GM23248 (cell line): ENCODE data around the gene PC. TPM values are rescaled to one million over a fixed set of nuclear protein-coding genes. Genes with fewer than 3 reads are reported as not detected.

Experiments
- DNase-seq: peaks from one replicate; pipeline ENCODE4 v3.0.0-alpha.2; 2015
- H2AFZ ChIP-seq: fragments of 200-600 bp; sonication (generic); 2 replicates; pipeline ENCODE4 v1.6.1; 2016; ENCODE audit warnings: antibody characterized with exemption
- H3F3A ChIP-seq: fragments of 200-600 bp; sonication (generic); 2 replicates; pipeline ENCODE4 v1.6.1; 2016; ENCODE audit warnings: mild to moderate bottlenecking, antibody characterized with exemption, mixed run types; ENCODE audit not compliant: insufficient read depth
- H3K27ac ChIP-seq: fragments of 200-600 bp; sonication (generic); 2 replicates; pipeline ENCODE4 v1.5.1; 2016; ENCODE audit warnings: mild to moderate bottlenecking
- H3K27me3 ChIP-seq: fragments of 200-600 bp; sonication (generic); replicated peaks from 2 replicates; pipeline ENCODE4 v1.6.1; 2016; ENCODE audit warnings: mild to moderate bottlenecking; ENCODE audit not compliant: insufficient read depth
- H3K36me3 ChIP-seq: fragments of 200-600 bp; sonication (generic); 2 replicates; pipeline ENCODE4 v1.6.1; 2016; ENCODE audit warnings: low read depth, mild to moderate bottlenecking
- H3K4me1 ChIP-seq: fragments of 200-600 bp; sonication (generic); 2 replicates; pipeline ENCODE4 v1.6.1; 2016; ENCODE audit warnings: mild to moderate bottlenecking; ENCODE audit not compliant: insufficient read depth
- H3K4me2 ChIP-seq: fragments of 200-600 bp; sonication (generic); one replicate; pipeline ENCODE4 v1.6.1; 2016; ENCODE audit warnings: mild to moderate bottlenecking; ENCODE audit not compliant: unreplicated experiment
- H3K4me3 ChIP-seq: fragments of 200-600 bp; sonication (generic); 2 replicates; pipeline ENCODE4 v1.5.1; 2016; ENCODE audit warnings: mild to moderate bottlenecking
- H3K79me2 ChIP-seq: fragments of 200-600 bp; sonication (generic); 2 replicates; pipeline ENCODE4 v1.6.1; 2016; ENCODE audit warnings: mild to moderate bottlenecking; ENCODE audit not compliant: insufficient read depth
- H3K9ac ChIP-seq: fragments of 200-600 bp; sonication (generic); 2 replicates; pipeline ENCODE4 v1.6.1; 2016; ENCODE audit warnings: mild to moderate bottlenecking
- H3K9me2 ChIP-seq: fragments of 200-600 bp; sonication (generic); 2 replicates; pipeline ENCODE4 v1.6.1; 2016; ENCODE audit warnings: mixed run types, mild to moderate bottlenecking, moderate library complexity; ENCODE audit not compliant: insufficient read depth
- H3K9me3 ChIP-seq: fragments of 200-600 bp; sonication (generic); one replicate; pipeline ENCODE4 v1.6.1; 2017; ENCODE audit warnings: low read depth
- H4K20me1 ChIP-seq: fragments of 200-600 bp; sonication (generic); 2 replicates; pipeline ENCODE4 v1.6.0; 2016; ENCODE audit not compliant: insufficient read depth
- EZH2 ChIP-seq: fragments of 200-600 bp; sonication (generic); IDR thresholded peaks from 2 replicates; pipeline ENCODE4 v1.6.1; 2018; ENCODE audit warnings: antibody characterized with exemption, mild to moderate bottlenecking; ENCODE audit not compliant: insufficient read depth, poor library complexity, severe bottlenecking
- EZH2phosphoT487 ChIP-seq: fragments of 200-600 bp; sonication (generic); IDR thresholded peaks from 2 replicates; pipeline ENCODE4 v1.6.1; 2018; ENCODE audit warnings: antibody characterized with exemption, moderate library complexity, mild to moderate bottlenecking, low read depth; ENCODE audit not compliant: insufficient read depth
- WGBS, 2 experiments: methylation state at CpG; one replicate each; pipeline ENCODE4 v1.1.6; 2015 to 2017; ENCODE audit warnings: low lambda C conversion rate in 2 of 2, low coverage in 1 of 2; ENCODE audit errors: missing lambda C conversion rate in 2 of 2; 5-methylcytosine and 5-hydroxymethylcytosine counted together
- in situ Hi-C: fragments of 300-500 bp; cut with MboI; formaldehyde crosslinking; loops from 2 replicates; pipeline ENCODE4 v1.15.0; 2020
- polyA plus RNA-seq: library from polyadenylated mRNA; unstranded; fragments of >200 nt; fragmentation: Nextera tagmentation; extraction: Ambion mirVana; gene quantifications from 2 replicates; pipeline ENCODE4 v1.2.1, GENCODE V29; 2016
- total RNA-seq: library from RNA; depleted of rRNA; stranded (reverse); fragments of >200 nt; shearing (Covaris generic); gene quantifications from 2 replicates; pipeline ENCODE4 v1.2.3, GENCODE V29; 2014

PC gene
- total and polyA plus RNA-seq, 2 experiments from 2014 or later, result 16.4 to 16.6 TPM

GRCh38 chr11:66914505-66914904 lies 43.7 kb downstream of the PC start:
- no peak overlapping the region for H3K9ac ChIP-seq
- no peaks in the 10 kb centered on the region for H4K20me1 ChIP-seq
- H3K4me2 ChIP-seq, result no peak overlapping the region
- no peaks in the 10 kb centered on the region for H3K27me3 ChIP-seq
- H3K4me3 ChIP-seq, result no peak overlapping the region
- H3K27ac ChIP-seq, result no peak overlapping the region
- no peaks in the 10 kb centered on the region for H3K9me3 ChIP-seq
- no peak for DNase-seq
- H3K79me2 ChIP-seq, result no peaks in the 10 kb centered on the region
- H3K36me3 ChIP-seq, result no peaks in the 10 kb centered on the region
- no peaks in the 10 kb centered on the region for H3F3A ChIP-seq
- no peaks in the 10 kb centered on the region for H3K4me1 ChIP-seq
- 82 to 88% methylated on average over 5 of the region's 5 CpGs for WGBS, 2 experiments
- H3K9me2 ChIP-seq, result no peaks in the 10 kb centered on the region
- TF ChIP-seq EZH2 (no peak), EZH2phosphoT487 (no peak)
- no peak overlapping the region for H2AFZ ChIP-seq
- in situ Hi-C loops, result no loop called here

- WGBS, 2 experiments, result 77 to 83% methylated on average over 9 of the region's 9 CpGs
- Histone ChIP-seq H2AFZ (no peak overlapping the region), H3K36me3 (no peaks in the 10 kb centered on the region), H3K79me2 (no peaks in the 10 kb centered on the region), H3K9me3 (no peaks in the 10 kb centered on the region), H3K27ac (no peak overlapping the region), H4K20me1 (no peaks in the 10 kb centered on the region), H3K4me3 (no peak overlapping the region), H3F3A (no peaks in the 10 kb centered on the region), H3K27me3 (no peaks in the 10 kb centered on the region), H3K4me1 (no peaks in the 10 kb centered on the region), H3K4me2 (no peak overlapping the region), H3K9ac (no peak overlapping the region), H3K9me2 (no peaks in the 10 kb centered on the region)
- no peak for DNase-seq
- TF ChIP-seq EZH2phosphoT487 (no peak), EZH2 (no peak)
- in situ Hi-C loops, result no loop called here
These were observed 45.3 kb downstream of the PC start for GRCh38 chr11:66912911-66913310.

GRCh38 chr11:66912361-66912760 lies 45.8 kb downstream of the PC start:
- H4K20me1 ChIP-seq, result no peaks in the 10 kb centered on the region
- H3K4me2 ChIP-seq, result no peak overlapping the region
- WGBS, 2 experiments, result 88 to 93% methylated on average over 7 of the region's 7 CpGs
- in situ Hi-C loops, result no loop called here
- H3K27me3 ChIP-seq, result no peaks in the 10 kb centered on the region
- TF ChIP-seq EZH2 (no peak), EZH2phosphoT487 (no peak)
- no peak overlapping the region for H2AFZ ChIP-seq
- H3K36me3 ChIP-seq, result no peaks in the 10 kb centered on the region
- H3K9ac ChIP-seq, result no peak overlapping the region
- no peaks in the 10 kb centered on the region for H3K79me2 ChIP-seq
- DNase-seq, result no peak
- no peaks in the 10 kb centered on the region for H3K4me1 ChIP-seq
- no peaks in the 10 kb centered on the region for H3K9me2 ChIP-seq
- H3F3A ChIP-seq, result no peaks in the 10 kb centered on the region
- H3K4me3 ChIP-seq, result no peak overlapping the region
- no peaks in the 10 kb centered on the region for H3K9me3 ChIP-seq
- H3K27ac ChIP-seq, result no peak overlapping the region

DNA sequence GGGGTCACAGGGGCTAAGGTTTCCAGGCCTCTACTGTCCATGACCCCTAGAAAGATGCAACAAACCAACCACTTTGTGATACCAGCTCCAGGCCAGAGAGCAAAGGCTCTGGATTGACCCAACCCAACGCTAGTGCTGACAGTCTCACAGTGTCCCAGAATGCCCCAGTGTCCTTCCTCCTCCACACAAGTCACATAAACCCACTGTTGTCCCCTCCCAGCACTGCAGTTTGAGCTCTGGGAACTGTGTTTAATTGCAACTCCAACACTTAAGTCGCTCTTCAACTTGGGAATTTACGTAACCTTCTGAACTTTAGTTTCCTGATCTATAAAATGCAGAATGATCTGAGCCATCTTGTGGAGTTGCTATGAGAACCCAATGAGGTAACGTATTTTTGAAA lies 47.5 kb downstream of the PC start:
- Histone ChIP-seq H3K27ac (no peak overlapping the region), H3K79me2 (no peaks in the 10 kb centered on the region), H3K9me2 (no peaks in the 10 kb centered on the region), H3K4me1 (no peaks in the 10 kb centered on the region), H3K27me3 (no peaks in the 10 kb centered on the region), H4K20me1 (no peaks in the 10 kb centered on the region), H3K4me2 (no peak overlapping the region), H3K36me3 (no peaks in the 10 kb centered on the region), H3F3A (no peaks in the 10 kb centered on the region), H3K9ac (no peak overlapping the region), H3K9me3 (no peaks in the 10 kb centered on the region), H3K4me3 (no peak overlapping the region), H2AFZ (no peak overlapping the region)
- no peak for TF ChIP-seq EZH2phosphoT487
- TF ChIP-seq EZH2, result no peak
- in situ Hi-C loops, result no loop called here
- 83 to 85% methylated on average over 4 of the region's 4 CpGs for WGBS, 2 experiments
- no peak for DNase-seq

DNA sequence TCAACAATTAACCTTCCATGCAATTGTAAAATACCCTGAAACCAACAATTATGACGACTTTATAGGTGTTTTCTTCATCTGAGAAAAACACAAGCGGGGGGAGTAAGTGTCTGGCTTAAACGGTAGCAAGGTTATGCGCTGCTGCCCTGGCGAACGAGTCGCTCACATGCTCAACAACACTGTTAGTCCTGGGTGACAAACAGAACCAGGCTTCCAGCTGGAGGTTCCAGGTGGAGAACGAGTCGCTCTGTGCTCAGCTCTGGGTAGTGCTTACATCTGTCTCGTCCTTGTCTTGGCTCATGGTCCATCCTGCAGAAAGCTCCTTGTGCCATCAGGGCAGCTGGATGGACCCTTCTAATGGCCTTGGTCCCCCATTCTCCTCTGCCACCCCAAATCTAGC lies 48.2 kb downstream of the PC start:
- Histone ChIP-seq H3K4me1 (no peaks in the 10 kb centered on the region), H3K9me2 (no peaks in the 10 kb centered on the region), H3K36me3 (no peaks in the 10 kb centered on the region), H3K27me3 (no peaks in the 10 kb centered on the region), H2AFZ (no peak overlapping the region), H3K4me3 (no peak overlapping the region), H3F3A (no peaks in the 10 kb centered on the region), H3K9ac (no peak overlapping the region), H3K27ac (no peak overlapping the region), H3K9me3 (no peaks in the 10 kb centered on the region), H4K20me1 (no peaks in the 10 kb centered on the region), H3K79me2 (no peaks in the 10 kb centered on the region), H3K4me2 (no peak overlapping the region)
- DNase-seq, result no peak
- 87 to 90% methylated on average over 10 of the region's 10 CpGs for WGBS, 2 experiments
- no peak for TF ChIP-seq EZH2phosphoT487
- TF ChIP-seq EZH2, result no peak
- in situ Hi-C loops, result no loop called here
